ENCODE results near the gene FRYL.
A peak's percentile ranks its signal among the peaks of the same experiment; 100 is the strongest.
"Not testable (repeated sequence)": the region's sequence is repeated elsewhere in the genome, so short reads cannot be mapped to it uniquely, and the experiment has no call there.

Gene FRYL

GRCh38 chr4:48739560-48740019, 40.5 kb downstream of the FRYL start:
- Histone ChIP-seq H3K9me3 (ENCODE audit: control insufficient read depth, low read length) (no peaks in the 10 kb centered on the region), H3K36me3 (ENCODE audit: control insufficient read depth, insufficient read depth, low read length, severe bottlenecking) (no peaks in the 10 kb centered on the region), H3K9ac (ENCODE audit: low read length) (no peak overlapping the region), H3K4me1 (ENCODE audit: control insufficient read depth, insufficient read depth, low read length) (peaks cover 6% of the 10 kb centered on the region), H3K27me3 (replicated peaks; ENCODE audit: control insufficient read depth, insufficient read depth, low read length) (no peaks in the 10 kb centered on the region), H3K4me3 (ENCODE audit: low read length) (no peak overlapping the region)
- no peak for DNase-seq (ENCODE audit: low read depth)

DNA sequence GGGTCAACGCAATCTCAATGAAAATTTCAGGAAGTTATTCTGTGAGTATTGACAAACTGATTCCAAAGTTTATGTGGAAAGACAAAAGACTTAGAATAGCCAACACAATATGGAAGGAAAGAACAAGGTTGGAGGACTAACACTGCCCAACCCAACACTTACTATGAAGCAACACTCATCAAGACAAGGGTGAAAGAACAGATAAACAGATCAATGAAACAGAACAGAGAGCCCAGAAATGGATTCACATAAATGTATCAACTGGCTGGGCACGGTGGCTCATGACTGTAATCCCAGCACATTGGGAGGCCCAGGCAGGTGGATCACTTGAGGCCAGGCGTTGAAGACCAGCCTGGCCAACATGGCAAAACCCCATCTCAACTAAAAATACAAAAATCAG, 41.2 kb downstream of the FRYL start:
- no peaks in the 10 kb centered on the region for H3K9me3 ChIP-seq (ENCODE audit: control insufficient read depth, low read length)
- H3K4me3 ChIP-seq (ENCODE audit: low read length): no peak overlapping the region
- no peak for DNase-seq (ENCODE audit: low read depth)
- no peaks in the 10 kb centered on the region for H3K27me3 ChIP-seq (replicated peaks; ENCODE audit: control insufficient read depth, insufficient read depth, low read length)
- H3K4me1 ChIP-seq (ENCODE audit: control insufficient read depth, insufficient read depth, low read length): peaks cover 6% of the 10 kb centered on the region
- H3K36me3 ChIP-seq (ENCODE audit: control insufficient read depth, insufficient read depth, low read length, severe bottlenecking): no peaks in the 10 kb centered on the region
- no peak overlapping the region for H3K9ac ChIP-seq (ENCODE audit: low read length)

GRCh38 chr4:48728906-48729496, 51.1 kb downstream of the FRYL start:
- not testable (repeated sequence) for H3K36me3 ChIP-seq (ENCODE audit: control insufficient read depth, insufficient read depth, low read length, severe bottlenecking); H3K27me3 ChIP-seq (replicated peaks; ENCODE audit: control insufficient read depth, insufficient read depth, low read length); H3K4me1 ChIP-seq (ENCODE audit: control insufficient read depth, insufficient read depth, low read length); H3K9ac ChIP-seq (ENCODE audit: low read length); DNase-seq (ENCODE audit: low read depth); H3K4me3 ChIP-seq (ENCODE audit: low read length); H3K9me3 ChIP-seq (ENCODE audit: control insufficient read depth, low read length)

GRCh38 chr4:48727666-48728459, 52.2 kb downstream of the FRYL start:
- Histone ChIP-seq H3K4me1 (ENCODE audit: control insufficient read depth, insufficient read depth, low read length) (peaks cover 9% of the 10 kb centered on the region), H3K9me3 (ENCODE audit: control insufficient read depth, low read length) (no peaks in the 10 kb centered on the region), H3K4me3 (ENCODE audit: low read length) (no peak overlapping the region), H3K27me3 (replicated peaks; ENCODE audit: control insufficient read depth, insufficient read depth, low read length) (no peaks in the 10 kb centered on the region), H3K36me3 (ENCODE audit: control insufficient read depth, insufficient read depth, low read length, severe bottlenecking) (no peaks in the 10 kb centered on the region), H3K9ac (ENCODE audit: low read length) (no peak overlapping the region)
- DNase-seq (ENCODE audit: low read depth): no peak

DNA sequence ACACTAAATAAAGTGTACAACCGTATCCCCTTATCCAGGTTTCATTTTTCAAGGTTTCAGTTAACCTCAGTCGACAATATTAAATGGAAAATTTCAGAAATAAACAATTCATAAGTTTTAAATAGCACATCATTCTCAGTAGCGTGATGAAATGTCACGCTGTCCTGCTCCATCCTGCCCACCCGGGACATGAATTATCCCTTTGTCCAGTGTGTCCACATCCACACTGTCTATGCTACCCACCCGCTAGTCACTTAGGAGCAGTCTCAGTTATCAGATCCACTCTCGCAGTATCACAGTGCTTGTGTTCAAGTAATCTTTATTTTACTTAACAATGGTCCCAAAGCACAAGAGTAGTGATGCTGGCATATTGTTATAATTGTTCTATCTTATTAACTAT, 54.7 kb downstream of the FRYL start:
- Histone ChIP-seq H3K9ac (ENCODE audit: low read length) (no peak overlapping the region), H3K27me3 (replicated peaks; ENCODE audit: control insufficient read depth, insufficient read depth, low read length) (no peaks in the 10 kb centered on the region), H3K36me3 (ENCODE audit: control insufficient read depth, insufficient read depth, low read length, severe bottlenecking) (no peaks in the 10 kb centered on the region), H3K9me3 (ENCODE audit: control insufficient read depth, low read length) (no peaks in the 10 kb centered on the region), H3K4me3 (ENCODE audit: low read length) (no peak overlapping the region), H3K4me1 (ENCODE audit: control insufficient read depth, insufficient read depth, low read length) (peaks cover 9% of the 10 kb centered on the region)
- no peak for DNase-seq (ENCODE audit: low read depth)

DNA sequence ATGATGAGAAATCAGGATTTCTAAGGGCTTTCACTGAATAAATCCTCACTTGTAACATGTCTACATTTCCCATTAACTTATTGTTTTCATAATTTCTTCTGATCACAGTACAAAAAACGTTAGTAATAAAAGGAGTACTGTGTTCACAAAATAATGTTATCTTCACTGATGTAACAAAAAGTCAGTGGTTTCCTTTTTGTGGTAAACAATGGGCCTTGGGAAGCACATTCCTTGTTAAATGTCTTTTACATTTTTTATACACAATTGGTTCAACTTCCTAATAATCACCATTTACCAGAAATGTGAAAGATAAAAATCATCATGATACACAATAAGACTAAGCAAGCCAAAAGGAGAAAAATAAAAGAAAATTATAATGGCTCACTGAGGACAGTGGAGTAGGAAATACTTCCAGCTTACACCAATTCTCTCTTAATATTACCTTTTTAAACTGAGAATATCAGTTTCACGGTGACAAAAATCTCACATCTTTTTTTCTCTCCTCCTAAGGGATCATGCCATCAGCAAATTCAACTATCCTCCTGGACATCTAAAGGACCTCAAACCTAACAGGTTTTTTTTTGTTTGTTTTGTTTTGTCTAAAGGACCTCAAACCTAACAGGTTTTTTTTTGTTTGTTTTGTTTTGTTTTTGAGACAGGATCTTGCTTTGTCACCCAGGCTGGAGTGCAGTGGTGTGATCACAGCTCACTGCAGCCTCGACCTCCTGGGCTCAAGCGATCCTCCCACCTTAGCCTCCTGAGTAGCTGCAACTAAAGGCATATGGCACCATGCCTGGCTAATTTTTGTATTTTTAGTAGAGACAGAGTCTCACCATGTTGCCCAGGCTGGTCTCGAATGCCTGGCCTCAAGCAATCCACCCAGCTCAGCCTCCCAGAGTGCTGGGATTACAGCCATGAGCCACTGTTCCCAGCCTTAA, 57.3 kb downstream of the FRYL start:
- H3K4me3 ChIP-seq (ENCODE audit: low read length): no peak overlapping the region
- H3K36me3 ChIP-seq (ENCODE audit: control insufficient read depth, insufficient read depth, low read length, severe bottlenecking): no peaks in the 10 kb centered on the region
- H3K27me3 ChIP-seq (replicated peaks; ENCODE audit: control insufficient read depth, insufficient read depth, low read length): no peaks in the 10 kb centered on the region
- H3K9me3 ChIP-seq (ENCODE audit: control insufficient read depth, low read length): no peaks in the 10 kb centered on the region
- H3K9ac ChIP-seq (ENCODE audit: low read length): no peak overlapping the region
- peaks cover 9% of the 10 kb centered on the region for H3K4me1 ChIP-seq (ENCODE audit: control insufficient read depth, insufficient read depth, low read length)
- DNase-seq (ENCODE audit: low read depth): no peak

GRCh38 chr4:48720459-48720858, 59.6 kb downstream of the FRYL start:
- DNase-seq (ENCODE audit: low read depth): no peak
- Histone ChIP-seq H3K9me3 (ENCODE audit: control insufficient read depth, low read length) (no peaks in the 10 kb centered on the region), H3K9ac (ENCODE audit: low read length) (no peak overlapping the region), H3K27me3 (replicated peaks; ENCODE audit: control insufficient read depth, insufficient read depth, low read length) (no peaks in the 10 kb centered on the region), H3K4me3 (ENCODE audit: low read length) (no peak overlapping the region), H3K4me1 (ENCODE audit: control insufficient read depth, insufficient read depth, low read length) (peaks cover under 1% of the 10 kb centered on the region), H3K36me3 (ENCODE audit: control insufficient read depth, insufficient read depth, low read length, severe bottlenecking) (no peaks in the 10 kb centered on the region)

DNA sequence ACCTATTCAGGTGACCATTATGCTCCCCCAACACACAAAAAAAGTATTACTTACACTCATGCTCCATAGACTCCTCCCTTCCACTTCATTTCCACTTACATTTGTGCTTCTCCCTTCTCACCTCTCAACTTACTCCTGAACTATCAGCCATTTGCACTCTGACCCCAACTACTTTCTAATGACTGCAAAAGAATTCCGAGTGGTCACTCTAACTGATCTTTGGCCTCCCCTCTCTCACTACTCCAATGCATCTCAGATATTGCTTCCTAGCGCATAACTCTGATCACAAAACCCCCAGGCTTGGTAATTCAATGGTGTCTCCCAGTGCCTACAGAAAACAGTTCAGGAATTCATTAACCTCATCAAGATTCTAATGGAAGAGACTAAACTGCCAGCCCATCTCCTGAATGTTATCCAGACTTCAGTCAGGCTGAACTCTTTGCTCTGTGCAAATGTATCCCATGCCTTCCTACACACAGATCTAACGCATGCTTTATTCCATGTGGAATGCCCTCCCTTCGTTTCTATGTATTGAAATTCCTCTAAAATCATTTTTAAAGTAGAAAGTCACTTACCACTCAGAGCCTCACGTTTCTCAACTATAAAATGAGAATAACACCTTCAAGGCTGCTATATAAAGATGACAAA, 61.1 kb downstream of the FRYL start:
- no peaks in the 10 kb centered on the region for H3K9me3 ChIP-seq (ENCODE audit: control insufficient read depth, low read length)
- no peaks in the 10 kb centered on the region for H3K4me1 ChIP-seq (ENCODE audit: control insufficient read depth, insufficient read depth, low read length)
- no peaks in the 10 kb centered on the region for H3K36me3 ChIP-seq (ENCODE audit: control insufficient read depth, insufficient read depth, low read length, severe bottlenecking)
- no peak overlapping the region for H3K9ac ChIP-seq (ENCODE audit: low read length)
- DNase-seq (ENCODE audit: low read depth): no peak
- H3K4me3 ChIP-seq (ENCODE audit: low read length): no peak overlapping the region
- no peaks in the 10 kb centered on the region for H3K27me3 ChIP-seq (replicated peaks; ENCODE audit: control insufficient read depth, insufficient read depth, low read length)

DNA sequence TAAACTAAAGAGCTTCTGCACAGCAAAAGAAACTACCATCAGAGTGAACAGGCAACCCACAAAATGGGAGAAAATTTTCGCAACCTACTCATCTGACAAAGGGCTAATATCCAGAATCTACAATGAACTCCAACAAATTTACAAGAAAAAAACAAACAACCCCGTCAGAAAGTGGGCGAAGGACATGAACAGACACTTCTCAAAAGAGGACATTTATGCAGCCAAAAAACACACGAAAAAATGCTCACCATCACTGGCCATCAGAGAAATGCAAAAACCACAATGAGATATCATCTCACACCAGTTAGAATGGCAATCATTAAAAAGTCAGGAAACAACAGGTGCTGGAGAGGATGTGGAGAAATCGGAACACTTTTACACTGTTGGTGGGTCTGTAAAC, 63.8 kb downstream of the FRYL start:
- H3K4me1 ChIP-seq (ENCODE audit: control insufficient read depth, insufficient read depth, low read length); H3K9me3 ChIP-seq (ENCODE audit: control insufficient read depth, low read length); H3K9ac ChIP-seq (ENCODE audit: low read length); DNase-seq (ENCODE audit: low read depth); H3K4me3 ChIP-seq (ENCODE audit: low read length); H3K36me3 ChIP-seq (ENCODE audit: control insufficient read depth, insufficient read depth, low read length, severe bottlenecking); H3K27me3 ChIP-seq (replicated peaks; ENCODE audit: control insufficient read depth, insufficient read depth, low read length): not testable (repeated sequence)

- H3K36me3 ChIP-seq (ENCODE audit: control insufficient read depth, insufficient read depth, low read length, severe bottlenecking): peaks cover 4% of the 10 kb centered on the region
- no peak overlapping the region for H3K9ac ChIP-seq (ENCODE audit: low read length)
- no peaks in the 10 kb centered on the region for H3K4me1 ChIP-seq (ENCODE audit: control insufficient read depth, insufficient read depth, low read length)
- DNase-seq (ENCODE audit: low read depth): peak; percentile 12
- H3K4me3 ChIP-seq (ENCODE audit: low read length): no peak overlapping the region
- no peaks in the 10 kb centered on the region for H3K27me3 ChIP-seq (replicated peaks; ENCODE audit: control insufficient read depth, insufficient read depth, low read length)
- H3K9me3 ChIP-seq (ENCODE audit: control insufficient read depth, low read length): no peaks in the 10 kb centered on the region
These were observed 69.5 kb downstream of the FRYL start for GRCh38 chr4:48710446-48711209.

Measured in adipocyte (in vitro differentiated cells).